ENCODE results near the gene MYL9. TPM values are rescaled to one million over a fixed set of nuclear protein-coding genes. Genes with fewer than 3 reads are reported as not detected.

The MYL9 gene
- total and polyA plus RNA-seq, 2 donors from 2014 or later, result 294 to 576 TPM

GRCh38 chr20:36493051-36493800, 48.1 kb upstream of the MYL9 start:
- Histone ChIP-seq H3K27ac (ENCODE audit: low read depth in 2 of 2, low read length in 2 of 2) (peak overlapping the region in 1 of 2 donors; percentile 44), H3K36me3 (ENCODE audit: control insufficient read depth in 2 of 3, insufficient read depth in 3 of 3, low read length in 3 of 3) (peaks cover 3 to 12% (median 12%) of the 10 kb centered on the region in 3 donors), H3K27me3 (ENCODE audit: control insufficient read depth, insufficient read depth, low read length) (no peaks in the 10 kb centered on the region), H3K9me3 (ENCODE audit: control insufficient read depth in 2 of 3, insufficient read depth in 1 of 3, low read length in 3 of 3) (no peaks in the 10 kb centered on the region), H3K4me3 (ENCODE audit: low read length in 3 of 3) (no peak overlapping the region), H3K4me1 (ENCODE audit: control insufficient read depth in 2 of 3, insufficient read depth in 2 of 3, low read depth in 1 of 3, low read length in 3 of 3) (peaks cover 0 to 14% (median 7%) of the 10 kb centered on the region in 3 donors), H3K9ac (ENCODE audit: low read length in 3 of 3) (no peak overlapping the region)
- FAIRE-seq (no peak), DNase-seq (no peak)
- intact Hi-C loops (cut with DNase I), result no loop called here
- TF ChIP-seq CTCF (IDR thresholded peaks at IDR 0.05; ENCODE audit: borderline replicate concordance, extremely low read depth, insufficient read depth), result peak; percentile 10

- Histone ChIP-seq H3K9ac (ENCODE audit: low read length in 3 of 3) (no peak overlapping the region), H3K9me3 (ENCODE audit: control insufficient read depth in 2 of 3, insufficient read depth in 1 of 3, low read length in 3 of 3) (no peaks in the 10 kb centered on the region), H3K27ac (ENCODE audit: low read depth in 2 of 2, low read length in 2 of 2) (no peak overlapping the region), H3K27me3 (ENCODE audit: control insufficient read depth, insufficient read depth, low read length) (no peaks in the 10 kb centered on the region), H3K4me1 (ENCODE audit: control insufficient read depth in 2 of 3, insufficient read depth in 2 of 3, low read depth in 1 of 3, low read length in 3 of 3) (peaks cover 0 to 14% (median 7%) of the 10 kb centered on the region in 3 donors), H3K36me3 (ENCODE audit: control insufficient read depth in 2 of 3, insufficient read depth in 3 of 3, low read length in 3 of 3) (peaks cover 3 to 13% (median 12%) of the 10 kb centered on the region in 3 donors), H3K4me3 (ENCODE audit: low read length in 3 of 3) (no peak overlapping the region)
- FAIRE-seq (no peak), DNase-seq (peak in 1 of 5 donors; percentile 86)
- no peak for TF ChIP-seq CTCF (IDR thresholded peaks at IDR 0.05; ENCODE audit: borderline replicate concordance, extremely low read depth, insufficient read depth)
- intact Hi-C loops (cut with DNase I), result no loop called here
Observed at GRCh38 chr20:36493801-36494114, 47.6 kb upstream of the MYL9 start.

- Histone ChIP-seq H3K27me3 (ENCODE audit: control insufficient read depth, insufficient read depth, low read length) (no peaks in the 10 kb centered on the region), H3K4me1 (ENCODE audit: control insufficient read depth in 2 of 3, insufficient read depth in 2 of 3, low read depth in 1 of 3, low read length in 3 of 3) (peaks cover 0 to 11% (median 7%) of the 10 kb centered on the region in 3 donors), H3K9ac (ENCODE audit: low read length in 3 of 3) (no peak overlapping the region), H3K4me3 (ENCODE audit: low read length in 3 of 3) (no peak overlapping the region), H3K9me3 (ENCODE audit: control insufficient read depth in 2 of 3, insufficient read depth in 1 of 3, low read length in 3 of 3) (no peaks in the 10 kb centered on the region), H3K27ac (ENCODE audit: low read depth in 2 of 2, low read length in 2 of 2) (no peak overlapping the region), H3K36me3 (ENCODE audit: control insufficient read depth in 2 of 3, insufficient read depth in 3 of 3, low read length in 3 of 3) (peaks cover 7 to 25% (median 18%) of the 10 kb centered on the region in 3 donors)
- DNase-seq (no peak), FAIRE-seq (no peak)
- intact Hi-C loops (cut with DNase I), result no loop called here
- no peak for TF ChIP-seq CTCF (IDR thresholded peaks at IDR 0.05; ENCODE audit: borderline replicate concordance, extremely low read depth, insufficient read depth)
Observed at GRCh38 chr20:36496707-36497669, 44.3 kb upstream of the MYL9 start.

Measured in kidney (tissue), 14 donors.